ENCODE results near the gene DPM1.

Gene DPM1

DNA sequence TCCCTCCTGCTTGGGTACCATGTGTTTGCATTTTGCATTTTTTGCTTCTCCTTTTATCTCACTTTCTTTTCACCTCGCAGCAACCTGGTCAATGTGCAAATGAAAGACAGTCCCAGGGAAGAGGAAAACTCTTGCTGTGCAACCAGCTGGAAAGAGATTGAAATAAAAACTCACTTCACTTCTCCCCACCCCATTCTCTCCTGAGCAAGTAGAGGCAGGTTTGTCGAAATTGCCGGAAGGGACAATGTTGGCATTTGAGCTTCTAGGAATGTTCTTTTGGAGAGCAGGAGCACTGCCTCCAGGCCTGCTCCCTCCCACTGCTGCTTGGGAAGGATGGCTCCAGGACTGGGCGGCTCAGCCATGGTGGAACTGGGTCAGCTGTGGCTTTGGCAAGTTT lies 34.0 kb upstream of the DPM1 start:
- DNase-seq (ENCODE audit: low read depth), result no peak
- TF ChIP-seq, protein P1, sequence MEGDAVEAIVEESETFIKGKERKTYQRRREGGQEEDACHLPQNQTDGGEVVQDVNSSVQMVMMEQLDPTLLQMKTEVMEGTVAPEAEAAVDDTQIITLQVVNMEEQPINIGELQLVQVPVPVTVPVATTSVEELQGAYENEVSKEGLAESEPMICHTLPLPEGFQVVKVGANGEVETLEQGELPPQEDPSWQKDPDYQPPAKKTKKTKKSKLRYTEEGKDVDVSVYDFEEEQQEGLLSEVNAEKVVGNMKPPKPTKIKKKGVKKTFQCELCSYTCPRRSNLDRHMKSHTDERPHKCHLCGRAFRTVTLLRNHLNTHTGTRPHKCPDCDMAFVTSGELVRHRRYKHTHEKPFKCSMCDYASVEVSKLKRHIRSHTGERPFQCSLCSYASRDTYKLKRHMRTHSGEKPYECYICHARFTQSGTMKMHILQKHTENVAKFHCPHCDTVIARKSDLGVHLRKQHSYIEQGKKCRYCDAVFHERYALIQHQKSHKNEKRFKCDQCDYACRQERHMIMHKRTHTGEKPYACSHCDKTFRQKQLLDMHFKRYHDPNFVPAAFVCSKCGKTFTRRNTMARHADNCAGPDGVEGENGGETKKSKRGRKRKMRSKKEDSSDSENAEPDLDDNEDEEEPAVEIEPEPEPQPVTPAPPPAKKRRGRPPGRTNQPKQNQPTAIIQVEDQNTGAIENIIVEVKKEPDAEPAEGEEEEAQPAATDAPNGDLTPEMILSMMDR (IDR thresholded peaks at IDR 0.05; ENCODE audit: low read depth, low read length, missing control alignments), result no peak
- no peak overlapping the region for H3K4me3 ChIP-seq (ENCODE audit: low read depth, low read length)

DNA sequence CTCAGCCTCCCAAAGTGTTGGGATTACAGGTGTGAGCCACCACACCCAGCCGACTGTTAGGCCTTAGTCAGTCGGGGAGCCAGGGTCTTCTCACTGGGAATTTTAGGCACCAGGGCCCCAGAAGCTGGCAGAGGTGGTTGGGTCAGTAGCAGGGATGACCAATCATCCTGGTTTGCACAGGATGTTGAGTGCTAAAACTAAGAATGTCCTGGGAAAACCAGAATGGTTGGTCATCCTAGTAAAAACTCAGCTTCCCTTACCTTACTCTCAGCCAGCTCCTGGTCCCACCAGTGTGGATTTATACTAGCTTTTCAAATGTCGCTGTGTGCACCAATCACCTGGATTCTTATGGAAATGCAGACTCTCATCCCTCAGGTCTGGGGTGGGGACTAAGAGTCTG lies 32.7 kb upstream of the DPM1 start:
- no peak overlapping the region for H3K4me3 ChIP-seq (ENCODE audit: low read depth, low read length)
- TF ChIP-seq, protein P1 (IDR thresholded peaks at IDR 0.05; ENCODE audit: low read depth, low read length, missing control alignments), result no peak
- no peak for DNase-seq (ENCODE audit: low read depth)

DNA sequence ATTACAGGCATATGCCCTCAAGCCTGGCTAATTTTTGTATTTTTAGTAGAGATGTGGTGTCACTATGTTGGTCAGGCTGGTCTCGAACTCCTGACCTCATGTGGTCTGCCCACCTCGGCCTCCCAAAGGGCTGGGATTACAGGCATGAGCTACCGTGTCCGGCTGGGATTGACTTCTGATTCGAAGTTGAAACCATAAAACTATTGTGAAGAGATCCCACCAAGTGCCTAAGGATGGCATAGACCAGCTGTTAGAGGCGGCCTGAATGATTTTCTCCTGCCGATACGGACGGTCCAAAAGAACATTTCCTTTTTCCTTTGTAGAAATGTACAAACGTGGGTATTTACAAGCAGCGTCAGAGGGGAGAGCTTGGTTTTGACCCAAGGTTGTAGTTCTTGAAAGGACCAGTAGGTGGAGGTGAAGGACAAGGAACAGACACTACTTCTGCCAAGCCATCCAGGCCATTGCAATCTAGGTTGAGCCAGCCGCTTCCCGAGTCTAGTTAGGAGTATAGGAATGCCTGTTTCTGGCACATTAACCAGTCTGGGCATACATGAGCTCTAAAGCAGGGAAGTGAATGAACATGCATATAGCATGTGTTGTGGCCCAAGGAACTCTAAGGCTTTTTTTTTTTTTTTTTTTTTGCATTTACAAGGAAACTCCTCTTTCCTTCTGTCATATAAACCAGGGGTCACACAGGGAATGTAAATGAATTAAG lies 29.3 kb upstream of the DPM1 start:
- no peak overlapping the region for H3K4me3 ChIP-seq (ENCODE audit: low read depth, low read length)
- TF ChIP-seq, protein P1 (IDR thresholded peaks at IDR 0.05; ENCODE audit: low read depth, low read length, missing control alignments), result peak; percentile 93

DNA sequence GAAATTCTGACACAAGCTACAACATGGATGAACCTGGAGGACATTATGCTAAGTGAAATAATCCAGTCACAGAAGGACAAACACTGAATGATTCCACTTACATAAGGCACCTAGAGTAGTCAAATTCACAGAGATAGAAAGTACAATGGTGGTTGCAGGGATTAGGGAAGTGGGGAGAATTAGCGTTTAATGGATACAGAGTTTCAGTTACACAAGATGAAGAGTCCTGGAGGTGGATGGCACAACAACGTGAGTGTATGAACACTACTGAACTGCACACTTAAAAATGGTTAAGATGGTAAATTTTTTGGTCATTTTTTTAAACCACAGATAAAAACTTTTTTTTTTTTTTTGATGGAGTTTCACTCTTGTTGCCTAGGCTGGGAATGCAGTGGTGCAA lies 25.0 kb upstream of the DPM1 start:
- no peak for DNase-seq (ENCODE audit: low read depth)
- no peak overlapping the region for H3K4me3 ChIP-seq (ENCODE audit: low read depth, low read length)
- TF ChIP-seq, protein P1 (IDR thresholded peaks at IDR 0.05; ENCODE audit: low read depth, low read length, missing control alignments), result no peak

More for the DNA sequence above, 29.3 kb upstream of the DPM1 start:
- DNase-seq (ENCODE audit: low read depth), result peak; percentile 43

DNA sequence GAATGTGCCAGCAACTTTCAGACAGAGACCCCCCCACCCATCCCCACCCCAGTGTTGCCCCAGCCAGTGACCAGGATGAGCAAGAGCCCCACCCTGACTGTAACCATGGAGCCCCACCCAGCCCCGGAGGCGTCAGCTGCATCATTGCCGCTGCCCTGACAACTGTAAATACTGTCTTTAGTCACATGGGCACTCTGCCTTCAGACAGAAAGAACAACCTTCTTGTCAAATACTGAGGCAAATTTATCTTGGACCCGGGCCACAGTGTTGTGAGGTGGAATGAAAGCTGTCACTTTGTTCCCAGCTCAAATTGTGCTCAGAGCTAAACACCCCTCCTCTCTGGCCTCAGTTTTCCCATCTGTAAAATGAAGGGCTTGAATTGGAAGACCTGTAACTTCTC lies 24.0 kb upstream of the DPM1 start:
- TF ChIP-seq, protein P1 (IDR thresholded peaks at IDR 0.05; ENCODE audit: low read depth, low read length, missing control alignments), result no peak
- DNase-seq (ENCODE audit: low read depth), result no peak
- no peak overlapping the region for H3K4me3 ChIP-seq (ENCODE audit: low read depth, low read length)

DNA sequence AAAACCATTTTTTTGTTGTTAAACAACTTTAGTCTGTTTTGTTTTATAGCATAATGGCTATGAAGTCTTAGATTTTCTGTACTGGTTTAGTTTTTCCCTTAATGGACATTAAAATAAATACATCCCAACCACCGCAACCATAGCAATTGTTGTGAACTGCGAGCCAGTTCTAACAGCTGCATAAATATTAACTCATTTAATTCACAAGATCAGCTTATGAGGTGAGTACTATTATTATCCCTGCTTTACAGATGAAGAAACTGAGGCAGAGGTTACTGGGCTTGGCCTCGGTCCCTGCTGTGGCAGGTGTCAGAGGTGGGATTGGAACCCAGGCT lies 23.3 kb upstream of the DPM1 start:
- H3K4me3 ChIP-seq (ENCODE audit: low read depth, low read length), result no peak overlapping the region
- TF ChIP-seq, protein P1 (IDR thresholded peaks at IDR 0.05; ENCODE audit: low read depth, low read length, missing control alignments), result no peak
- no peak for DNase-seq (ENCODE audit: low read depth)
